ENCODE data around the gene CMSS1. TPM values are rescaled to one million over a fixed set of nuclear protein-coding genes. Genes with fewer than 3 reads are reported as not detected.
A peak's percentile ranks its signal among the peaks of the same experiment; 100 is the strongest.

The CMSS1 gene
- total RNA-seq, 4 donors from 2014 or later, result 9.2 to 18.5 (median 12.9) TPM

GRCh38 chr3:100069472-100069871 is 251.8 kb downstream of the CMSS1 start:
- intact Hi-C loops (cut with DNase I), result loop anchor here (10.0 kb wide), 1 partner anchor 225 kb away; no protein-coding TSS in a partner anchor
- no peaks in the 10 kb centered on the region for H3K36me3 ChIP-seq
- H3K4me1 ChIP-seq, result peaks cover 7 to 44% (median 23%) of the 10 kb centered on the region in 3 donors
- H3K9me3 ChIP-seq, result no peaks in the 10 kb centered on the region
- H3K27me3 ChIP-seq, result no peaks in the 10 kb centered on the region
- DNase-seq, result no peak
- TF ChIP-seq POLR2A (IDR thresholded peaks at IDR 0.05) (no peak), CTCF (IDR thresholded peaks at IDR 0.05) (no peak)
- H3K4me3 ChIP-seq, result no peak overlapping the region
- 69 to 79% methylated on average over 3 of the region's 3 CpGs for WGBS, 2 donors
- peak overlapping the region in 1 of 4 donors; percentile 7 for H3K27ac ChIP-seq

- no peak for TF ChIP-seq CTCF (IDR thresholded peaks at IDR 0.05)
- no peak for TF ChIP-seq POLR2A (IDR thresholded peaks at IDR 0.05)
- peaks cover 7 to 55% (median 19%) of the 10 kb centered on the region in 3 donors for H3K4me1 ChIP-seq
- H3K36me3 ChIP-seq, result no peaks in the 10 kb centered on the region
- no peaks in the 10 kb centered on the region for H3K9me3 ChIP-seq
- 72 to 82% methylated on average over 2 to 3 of the region's 3 CpGs for WGBS, 2 donors
- H3K27ac ChIP-seq, result peak overlapping the region in 2 of 4 donors; percentile 33 to 70
- intact Hi-C loops (cut with DNase I), result loop anchor here (10.0 kb wide), 1 partner anchor 182 kb away; no protein-coding TSS in a partner anchor
- DNase-seq, result no peak
- no peaks in the 10 kb centered on the region for H3K27me3 ChIP-seq
- no peak overlapping the region for H3K4me3 ChIP-seq
Observed at GRCh38 chr3:100072326-100073048, 254.8 kb downstream of the CMSS1 start.

- peak overlapping the region in 1 of 4 donors; percentile 7 for H3K4me3 ChIP-seq
- TF ChIP-seq POLR2A (IDR thresholded peaks at IDR 0.05), result no peak
- TF ChIP-seq CTCF (IDR thresholded peaks at IDR 0.05), result no peak
- intact Hi-C loops (cut with DNase I), result loop anchor here (10.0 kb wide), 1 partner anchor 182 kb away; no protein-coding TSS in a partner anchor
- H3K9me3 ChIP-seq, result no peaks in the 10 kb centered on the region
- H3K27ac ChIP-seq, result peak overlapping the region; percentile 26 to 81 (median 69)
- WGBS, 2 donors, result 63 to 71% methylated on average over 1 of the region's 1 CpG
- no peaks in the 10 kb centered on the region for H3K27me3 ChIP-seq
- peaks cover 7 to 55% (median 19%) of the 10 kb centered on the region in 3 donors for H3K4me1 ChIP-seq
- no peak for DNase-seq
- no peaks in the 10 kb centered on the region for H3K36me3 ChIP-seq
Observed at GRCh38 chr3:100073049-100073713, 255.5 kb downstream of the CMSS1 start.

- intact Hi-C loops (cut with DNase I), result loop anchor here (10.0 kb wide), 1 partner anchor 181 kb away; no protein-coding TSS in a partner anchor
- Histone ChIP-seq H3K4me3 (peak overlapping the region in 1 of 4 donors; percentile 7), H3K4me1 (peaks cover 7 to 51% (median 19%) of the 10 kb centered on the region in 3 donors), H3K27me3 (no peaks in the 10 kb centered on the region), H3K9me3 (no peaks in the 10 kb centered on the region), H3K27ac (peak overlapping the region; percentile 26 to 81 (median 69)), H3K36me3 (no peaks in the 10 kb centered on the region)
- no peak for TF ChIP-seq CTCF (IDR thresholded peaks at IDR 0.05)
- TF ChIP-seq POLR2A (IDR thresholded peaks at IDR 0.05), result no peak
- DNase-seq, result no peak
- WGBS, 2 donors, result 37 to 68% methylated on average over 10 of the region's 10 CpGs
Observed at GRCh38 chr3:100073714-100074307, 256.1 kb downstream of the CMSS1 start.
